HG03457 (cell line): ENCODE data around the gene AFF3.
"Not testable (repeated sequence)": the region's sequence is repeated elsewhere in the genome, so short reads cannot be mapped to it uniquely, and the experiment has no call there.

Experiments
- ATAC-seq: cut with Tn5 transposase; IDR thresholded peaks from one replicate; pipeline ENCODE4 v1.9.1; 2021; ENCODE audit warnings: moderate number of reproducible peaks; ENCODE audit not compliant: unreplicated experiment

AFF3 gene

DNA sequence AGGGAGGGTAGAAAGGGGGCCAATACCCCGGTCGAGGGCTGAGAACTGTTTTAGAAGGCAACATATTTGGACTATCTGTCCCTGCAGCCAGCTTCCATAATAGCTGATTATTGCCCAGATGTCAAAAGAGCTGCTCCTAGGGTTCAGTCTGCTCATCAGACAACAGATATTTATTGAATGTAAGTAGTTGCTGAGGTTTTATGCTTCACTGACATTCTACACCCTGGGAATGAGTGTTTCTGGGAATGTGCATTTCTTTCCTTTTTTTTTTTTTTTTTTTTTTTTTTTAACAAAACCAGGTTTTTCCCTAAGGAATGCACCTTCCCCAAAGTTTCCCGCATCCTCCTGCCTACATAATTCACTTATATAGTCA is 33.8 kb downstream of the AFF3 start:
- ATAC-seq: not testable (repeated sequence)

DNA sequence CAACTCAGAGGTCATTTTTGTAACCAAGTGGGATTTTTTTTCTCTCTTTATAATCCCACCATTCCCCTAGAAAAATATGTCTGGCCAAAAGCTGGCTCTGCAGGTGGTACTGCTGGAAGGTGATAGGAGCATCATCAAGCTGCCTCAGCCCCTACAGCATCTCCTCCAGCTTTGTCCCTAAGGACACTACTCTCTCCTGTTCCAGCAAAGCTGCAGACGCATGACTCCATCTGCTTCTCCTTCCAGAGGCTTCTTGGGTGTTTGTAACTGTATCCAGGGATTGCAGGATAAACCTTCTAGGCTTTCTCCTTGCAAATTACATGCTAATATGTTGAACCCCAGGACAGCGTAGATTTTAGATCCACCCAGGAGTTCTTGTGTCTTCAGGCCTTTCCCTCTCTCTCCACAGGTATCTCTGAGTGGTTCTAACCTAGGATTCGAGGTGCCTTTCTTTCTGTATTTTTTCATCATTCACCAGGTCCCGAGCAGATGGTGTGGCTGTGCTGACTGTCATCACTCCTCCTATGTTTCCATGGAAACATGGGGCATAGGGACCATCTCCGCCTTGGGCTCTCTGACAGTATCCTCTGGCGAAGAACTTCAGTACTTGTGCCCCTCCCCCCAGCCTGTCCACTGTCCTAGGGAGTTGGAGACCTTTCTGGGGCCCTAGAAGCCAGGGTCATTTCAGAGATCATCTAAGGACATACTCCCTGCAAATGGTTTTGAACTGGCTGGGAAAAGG is 34.3 kb downstream of the AFF3 start:
- ATAC-seq: no peak

DNA sequence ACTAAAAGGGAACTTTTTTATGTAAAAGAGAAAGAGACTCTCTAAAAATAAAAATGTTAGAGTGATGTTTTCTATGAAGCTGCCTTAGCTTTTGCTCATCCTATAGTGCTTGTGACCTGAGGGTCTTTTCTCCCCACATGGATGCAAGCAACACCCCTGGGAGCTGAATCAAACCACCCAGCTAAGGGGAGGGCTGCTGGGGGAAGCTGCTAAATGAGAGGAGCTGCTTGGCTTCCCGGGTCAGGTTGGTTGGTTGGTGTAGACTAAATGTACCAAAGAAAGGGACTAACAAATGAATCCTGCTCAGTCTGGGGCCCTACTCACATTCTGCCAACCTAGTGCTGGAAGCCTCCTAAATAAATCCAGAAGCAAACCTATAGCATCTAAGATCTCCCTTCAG is 35.0 kb downstream of the AFF3 start:
- ATAC-seq: no peak

DNA sequence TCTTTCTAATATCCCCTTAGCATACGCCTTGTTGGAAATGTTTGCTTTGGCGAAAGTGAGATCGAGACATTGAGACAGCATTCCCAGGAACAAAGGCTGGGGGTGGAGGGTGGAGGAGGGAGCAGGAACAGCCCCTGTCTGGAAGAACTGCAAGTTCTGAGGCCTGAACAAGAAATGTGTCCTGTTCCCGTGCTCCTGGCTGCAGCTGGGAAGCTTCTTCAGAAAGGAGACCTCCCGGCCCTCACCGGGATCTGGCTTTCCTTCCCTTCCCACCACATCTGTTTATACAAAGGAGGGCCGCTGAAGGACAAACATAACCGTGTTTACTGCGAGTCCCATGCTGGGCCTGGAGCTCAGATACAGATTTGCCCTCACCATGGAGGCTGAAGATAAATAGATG is 35.9 kb downstream of the AFF3 start:
- no peak for ATAC-seq

DNA sequence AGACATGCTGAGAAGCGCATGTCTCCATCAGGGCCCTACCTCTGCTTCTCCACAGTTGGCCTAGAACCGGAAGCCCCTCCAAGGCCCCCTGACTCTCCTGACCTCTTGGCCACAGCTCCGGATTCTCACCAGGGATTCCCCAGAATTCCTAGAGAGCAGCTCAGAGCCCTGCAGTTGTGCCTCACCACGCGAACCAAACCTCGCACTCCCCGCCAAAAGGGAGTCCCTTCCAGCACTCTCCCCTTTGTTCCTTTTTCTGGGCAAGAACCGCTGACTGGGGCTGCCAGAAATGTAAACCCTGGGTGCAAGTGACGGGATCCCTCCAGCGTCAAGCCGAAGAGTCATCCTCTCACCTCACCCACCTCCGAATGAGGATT is 36.7 kb downstream of the AFF3 start:
- no peak for ATAC-seq

DNA sequence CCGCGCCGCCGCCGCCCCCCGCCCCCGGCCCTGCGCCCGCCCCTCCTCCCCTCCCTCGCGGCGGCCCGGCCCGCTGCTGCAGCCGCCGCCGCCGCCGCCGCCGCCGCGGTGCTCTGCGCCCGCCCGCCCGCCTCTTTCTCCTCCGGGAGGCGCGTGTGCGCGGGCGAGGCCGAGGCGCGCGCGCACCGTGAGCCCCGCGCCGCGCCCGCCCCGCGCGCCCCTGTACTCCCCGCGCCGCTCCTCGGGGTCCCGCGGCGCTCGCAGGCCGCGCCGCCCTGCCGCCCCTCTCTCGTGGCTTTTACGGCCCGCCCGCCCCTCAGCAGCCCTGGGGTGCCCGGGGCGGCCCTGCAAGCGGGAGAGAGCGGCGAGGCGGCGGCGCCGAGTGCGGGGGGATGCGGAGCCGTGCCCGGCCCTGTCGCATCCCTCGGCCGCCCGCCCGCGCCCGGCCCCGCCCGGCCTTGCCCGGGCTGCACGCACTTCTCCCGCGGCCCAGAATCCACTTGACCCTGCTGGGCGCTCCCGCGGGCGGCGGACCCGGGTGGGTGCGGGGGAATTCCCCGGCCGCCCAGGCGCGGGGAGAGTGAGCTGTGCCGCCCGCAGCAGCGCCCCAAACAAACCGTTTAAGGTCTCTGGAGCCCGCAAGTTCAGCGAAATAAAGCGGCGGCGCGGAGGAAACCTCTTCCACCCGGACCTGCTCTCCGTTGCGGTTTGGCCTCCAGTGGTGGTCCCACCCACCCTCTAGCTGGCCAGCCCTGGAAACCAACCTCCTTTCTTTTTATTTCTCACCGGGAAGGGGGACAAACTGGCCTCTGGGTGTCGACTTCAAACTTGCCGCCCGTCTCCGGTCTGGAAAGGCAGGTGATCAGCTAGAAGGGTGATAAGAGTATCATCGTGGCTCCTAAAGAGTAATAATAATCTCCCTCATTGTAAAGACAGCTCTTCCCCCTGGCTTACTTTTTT is 37.4 kb downstream of the AFF3 start:
- no peak for ATAC-seq

DNA sequence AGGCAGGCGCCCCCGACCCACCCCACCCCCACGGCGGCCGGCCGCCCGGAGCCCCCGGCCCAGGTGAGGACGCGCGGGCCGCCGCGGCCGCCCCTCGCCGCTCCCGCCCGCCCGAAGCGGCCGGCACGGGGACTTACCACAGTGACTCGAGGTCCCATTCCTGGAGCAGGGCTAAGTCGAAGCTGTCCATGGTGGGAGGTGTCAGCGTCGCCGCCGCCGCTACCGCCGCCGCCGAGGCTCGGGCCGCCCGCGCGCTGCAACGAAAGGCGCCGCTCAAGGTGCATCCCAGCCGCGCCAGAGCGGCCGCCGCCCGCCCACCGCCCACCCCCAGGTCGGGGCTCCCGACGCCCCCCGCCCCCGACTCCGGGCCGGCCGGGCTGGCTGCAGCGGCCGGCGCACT is 38.1 kb downstream of the AFF3 start:
- not testable (repeated sequence) for ATAC-seq

DNA sequence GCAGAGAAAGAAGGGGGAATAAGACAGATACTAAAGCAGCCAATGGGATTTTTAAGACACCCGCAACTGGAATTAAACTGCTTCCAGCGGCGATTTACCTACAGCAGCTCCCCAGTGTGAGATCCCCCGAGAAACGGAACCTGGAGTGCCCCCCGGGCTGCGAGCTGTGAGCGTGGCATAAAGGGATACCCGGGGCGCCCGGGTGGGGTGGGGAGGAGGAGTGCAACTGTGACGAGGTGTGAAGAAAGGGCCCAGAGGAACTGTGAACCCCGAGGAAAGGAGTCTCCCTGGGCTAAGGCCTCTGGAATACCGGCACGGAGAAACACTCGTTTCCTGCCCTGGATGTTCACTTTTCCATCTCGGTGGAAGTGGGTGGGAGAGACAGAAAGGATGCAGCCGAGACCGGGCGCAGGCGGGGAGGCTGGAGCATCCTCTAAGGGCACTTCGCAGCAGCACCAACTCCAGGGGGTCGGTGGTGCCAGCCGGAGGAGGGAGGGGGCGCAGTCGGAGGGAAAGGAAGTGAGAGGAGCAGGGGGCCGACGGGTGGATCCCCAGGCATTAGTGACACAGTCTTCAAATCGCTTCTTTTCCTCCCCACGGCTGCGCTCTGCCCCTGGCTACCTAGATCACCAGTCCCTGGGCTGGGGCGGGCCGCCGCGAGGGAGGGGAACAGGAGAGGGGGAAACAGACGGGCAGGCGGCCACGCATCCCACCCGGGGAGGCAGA is 38.7 kb downstream of the AFF3 start:
- ATAC-seq: not testable (repeated sequence)

DNA sequence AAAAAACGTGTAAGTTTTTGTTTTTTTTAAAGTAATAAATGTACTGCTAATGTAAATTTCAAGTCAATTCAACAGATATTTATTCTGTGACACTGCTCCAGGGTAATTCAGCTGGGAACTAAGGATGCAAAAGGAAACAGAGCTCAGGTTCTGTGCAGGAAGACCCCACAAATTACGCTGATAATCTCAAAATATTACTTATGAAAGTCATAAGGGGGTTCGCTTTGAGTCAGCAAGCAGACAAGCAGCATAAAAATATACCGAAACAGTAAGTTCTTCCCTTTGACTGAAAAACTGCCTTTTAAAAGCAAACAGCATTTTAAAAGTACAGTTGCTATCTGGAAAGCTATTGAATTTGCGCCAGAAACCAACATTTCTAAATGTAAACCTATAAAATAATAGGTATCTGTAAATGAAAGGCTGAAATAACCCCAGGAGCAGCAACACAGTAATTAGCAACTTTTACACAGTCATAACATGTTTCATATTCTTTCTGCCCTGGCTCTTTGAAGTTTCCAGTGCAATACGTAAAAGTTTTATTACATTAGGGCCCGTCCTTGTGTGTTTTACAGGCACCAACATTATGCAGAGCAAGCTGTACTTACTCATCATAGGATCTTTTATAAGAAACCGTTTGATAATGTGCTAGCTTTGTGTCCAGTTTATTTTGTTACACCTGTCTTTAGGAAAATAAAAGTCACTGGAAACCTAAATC is 39.8 kb downstream of the AFF3 start:
- not testable (repeated sequence) for ATAC-seq

DNA sequence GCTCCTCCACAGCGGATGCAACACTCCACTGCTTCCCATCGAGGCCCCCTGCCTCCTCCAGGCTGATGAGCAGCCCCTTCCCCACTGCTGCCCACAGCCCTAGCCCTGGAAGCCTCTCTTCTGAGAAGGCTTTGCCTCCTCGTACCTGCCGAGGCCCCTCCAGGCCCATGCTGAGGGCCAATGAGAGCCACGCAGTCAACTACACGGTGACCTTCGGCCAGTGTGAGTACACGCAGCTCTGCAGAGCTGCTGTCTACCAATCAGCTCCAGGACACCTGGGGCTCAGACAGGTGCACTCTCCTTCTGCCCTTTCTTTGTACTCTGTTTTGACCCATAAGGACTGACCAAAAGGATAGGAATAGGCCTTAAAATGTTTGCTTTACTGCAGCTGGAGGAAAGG is 43.5 kb downstream of the AFF3 start:
- ATAC-seq: not testable (repeated sequence)

DNA sequence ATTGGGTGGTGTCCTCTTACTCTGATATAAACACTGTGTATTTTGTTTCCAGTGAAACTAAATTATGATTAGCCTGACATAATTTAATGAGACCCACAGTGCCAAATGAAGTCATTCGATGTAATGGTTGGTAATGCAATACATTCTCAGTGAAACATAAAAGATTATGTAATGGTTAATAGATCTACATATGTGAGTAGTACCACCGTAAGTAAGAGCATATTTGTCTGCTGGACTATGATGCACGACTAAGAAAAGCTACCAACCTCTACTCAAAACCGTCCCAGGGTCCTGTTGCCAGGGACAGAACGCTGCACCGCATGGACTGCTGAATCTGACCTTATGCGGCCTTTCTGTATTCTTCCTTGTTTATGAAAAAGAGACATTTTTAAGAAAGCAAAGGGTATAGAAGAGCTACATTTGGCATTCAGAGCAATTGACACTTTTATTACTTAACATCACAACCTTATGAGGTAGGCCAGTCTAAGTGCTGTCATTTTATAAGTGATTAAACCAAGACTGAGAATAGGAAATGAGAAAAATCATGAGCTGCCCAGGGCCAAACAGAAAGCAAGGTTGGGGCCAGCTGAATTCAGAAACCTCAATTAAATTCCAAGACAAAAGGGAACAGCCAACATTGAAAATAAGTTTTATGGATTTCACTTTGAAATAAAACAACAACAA is 44.6 kb downstream of the AFF3 start:
- ATAC-seq: not testable (repeated sequence)

DNA sequence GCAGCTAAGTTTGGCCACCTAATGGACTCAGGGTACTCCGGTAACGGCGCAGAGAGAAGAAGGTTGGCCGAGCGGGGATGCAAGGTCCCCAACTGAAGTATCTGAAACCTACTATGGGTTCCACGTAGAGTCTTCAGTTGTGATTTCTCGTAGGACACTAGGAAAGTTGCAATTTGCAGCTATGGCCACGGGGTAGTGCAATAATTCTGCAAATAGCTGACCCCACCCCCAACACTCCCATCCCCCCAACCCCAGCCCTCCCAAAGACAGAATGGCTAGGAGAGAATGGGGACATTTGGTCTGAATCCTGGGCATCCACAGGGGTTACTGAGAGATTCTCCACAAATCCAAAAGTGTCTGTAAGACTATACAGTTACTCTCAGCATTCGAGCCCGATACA is 46.5 kb downstream of the AFF3 start:
- ATAC-seq: not testable (repeated sequence)

DNA sequence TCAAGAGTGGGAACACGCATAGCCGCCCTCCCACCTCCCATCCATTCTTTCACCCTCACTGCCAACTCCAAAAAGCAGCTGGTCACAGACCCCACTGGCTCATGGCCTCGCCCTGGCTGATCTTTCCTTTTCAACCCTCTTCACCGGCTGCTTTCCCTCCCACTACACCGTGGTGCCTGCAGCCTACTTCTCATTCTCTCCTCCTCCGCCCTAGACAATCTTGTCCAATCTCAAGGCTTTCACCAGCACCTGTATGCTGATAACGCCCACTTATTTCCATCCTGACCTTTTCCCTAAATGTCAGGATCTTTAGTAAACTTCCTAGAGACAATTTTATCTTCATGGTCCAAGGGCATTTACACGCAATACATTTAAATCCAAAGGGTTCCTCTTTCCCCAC is 50.6 kb downstream of the AFF3 start:
- ATAC-seq: not testable (repeated sequence)

DNA sequence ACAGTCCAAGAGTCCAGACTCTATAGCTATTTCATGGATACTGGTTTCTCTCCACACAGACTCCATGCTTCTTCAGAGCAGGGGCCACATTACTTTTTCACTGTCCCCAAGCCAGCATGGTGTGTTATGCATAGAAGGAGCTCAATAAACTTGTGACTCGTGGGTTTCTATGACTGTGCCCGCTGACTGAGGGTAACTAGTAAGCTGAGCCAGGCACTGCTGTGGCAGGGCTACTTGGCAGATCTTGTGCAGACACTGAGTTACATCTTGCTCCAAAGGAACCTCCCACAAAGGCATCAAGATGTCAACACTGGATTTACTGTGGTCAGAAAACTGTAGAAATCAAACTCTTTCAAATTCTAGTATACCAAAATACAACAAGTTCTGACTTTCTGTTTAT is 56.6 kb downstream of the AFF3 start:
- ATAC-seq: not testable (repeated sequence)

DNA sequence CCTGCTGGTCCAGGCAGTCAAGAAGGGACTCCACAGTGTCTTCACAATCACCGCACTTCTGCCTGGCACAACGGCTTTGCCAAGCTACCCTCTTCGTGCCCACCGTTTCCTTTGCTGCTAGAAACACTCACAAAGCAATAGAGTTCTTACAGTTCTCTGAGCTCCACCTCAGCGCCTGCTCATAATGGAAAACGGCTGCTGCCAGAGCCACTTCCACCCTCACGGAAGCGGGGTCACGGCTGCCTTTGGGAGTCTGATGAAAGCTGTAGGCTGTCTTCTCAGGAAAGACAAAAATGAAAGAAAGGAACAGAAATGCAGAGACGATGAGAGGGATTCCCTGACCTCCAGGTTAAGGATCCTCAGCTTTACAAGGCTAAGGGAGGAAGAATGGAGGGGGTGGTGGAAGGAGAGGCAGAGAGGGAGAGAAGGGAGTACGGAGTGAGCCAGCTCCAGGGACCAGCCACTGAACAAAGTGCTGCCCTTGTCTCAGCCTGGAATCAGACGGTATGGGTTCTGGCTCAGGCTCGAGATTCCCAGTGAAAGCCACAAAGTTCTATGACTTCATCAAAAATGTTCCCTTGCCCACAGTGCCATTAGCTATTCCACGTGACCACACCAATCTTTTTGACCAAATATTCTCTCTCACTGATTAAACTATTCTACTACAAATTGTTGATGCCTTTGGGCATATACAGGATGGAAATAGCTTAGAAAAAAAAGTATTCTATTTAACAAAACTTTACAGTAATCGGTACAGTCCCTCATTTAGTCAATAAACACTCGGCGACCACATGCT is 58.8 kb downstream of the AFF3 start:
- ATAC-seq: not testable (repeated sequence)

DNA sequence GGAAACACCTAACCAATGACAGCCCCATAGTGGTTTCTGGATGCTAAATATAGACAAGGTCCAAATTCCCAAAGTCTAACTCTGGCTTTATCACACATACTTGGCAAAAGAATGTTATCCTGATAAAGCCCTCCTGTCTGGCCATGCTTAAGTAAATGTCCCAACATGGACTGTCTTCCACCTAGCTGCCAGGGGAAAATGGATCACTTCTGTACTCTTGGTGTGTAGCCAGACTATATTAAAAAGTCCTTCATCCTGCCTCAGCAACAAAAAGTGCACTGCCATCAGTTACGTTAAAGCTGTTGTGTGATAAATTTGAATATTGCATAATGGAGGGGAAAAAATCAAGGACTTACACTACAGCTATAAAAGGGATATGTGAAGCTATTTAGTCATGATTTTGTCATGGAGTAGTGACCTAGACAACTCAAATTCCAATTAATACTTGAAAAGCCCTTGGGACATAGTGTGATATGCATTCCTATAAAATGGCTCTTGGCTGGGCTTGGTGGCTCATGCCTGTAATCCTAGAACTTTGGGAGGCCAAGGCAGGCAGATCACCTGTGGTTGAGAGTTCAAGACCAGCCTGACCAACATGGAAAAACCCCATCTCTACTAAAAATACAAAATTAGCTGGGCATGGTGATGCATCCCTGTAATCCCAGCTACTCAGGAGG is 60.0 kb downstream of the AFF3 start:
- ATAC-seq: not testable (repeated sequence)

DNA sequence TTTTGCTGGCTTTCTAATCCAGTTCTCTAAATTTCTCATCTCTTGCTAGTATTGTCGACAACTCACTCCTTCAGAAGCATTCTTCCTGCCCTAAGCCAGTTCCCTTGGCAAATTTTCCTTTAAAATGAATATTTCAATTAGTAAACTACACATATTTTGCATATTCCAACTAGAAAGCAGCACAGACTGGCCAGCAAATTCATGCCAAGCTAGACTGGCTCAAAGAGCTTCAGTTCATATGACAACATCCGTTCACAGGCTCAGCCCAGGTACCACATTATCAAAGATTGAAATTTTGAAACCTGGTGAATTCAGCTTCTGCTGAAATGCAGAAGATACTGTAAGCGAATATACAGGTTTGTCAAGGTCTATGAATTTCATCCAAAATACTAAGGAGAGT is 64.5 kb downstream of the AFF3 start:
- no peak for ATAC-seq

DNA sequence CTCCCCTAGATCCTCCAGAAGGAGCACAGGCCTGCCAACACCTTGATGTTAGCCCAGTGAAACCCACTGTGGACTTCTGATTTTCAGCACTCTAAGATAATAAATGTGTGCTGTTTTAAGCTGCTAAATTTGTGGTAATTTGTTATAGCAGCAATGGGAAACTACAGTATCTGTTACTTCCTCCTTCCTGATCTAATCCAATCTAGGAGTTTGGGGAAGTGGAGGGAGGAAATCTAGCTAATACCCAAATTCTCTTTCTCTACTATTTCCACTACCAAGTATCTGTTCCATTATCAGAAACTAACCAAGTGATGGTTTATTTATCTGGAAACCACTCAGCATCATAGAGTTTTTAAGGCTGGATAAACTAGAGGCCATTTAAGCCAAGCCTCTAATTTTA is 64.9 kb downstream of the AFF3 start:
- no peak for ATAC-seq

DNA sequence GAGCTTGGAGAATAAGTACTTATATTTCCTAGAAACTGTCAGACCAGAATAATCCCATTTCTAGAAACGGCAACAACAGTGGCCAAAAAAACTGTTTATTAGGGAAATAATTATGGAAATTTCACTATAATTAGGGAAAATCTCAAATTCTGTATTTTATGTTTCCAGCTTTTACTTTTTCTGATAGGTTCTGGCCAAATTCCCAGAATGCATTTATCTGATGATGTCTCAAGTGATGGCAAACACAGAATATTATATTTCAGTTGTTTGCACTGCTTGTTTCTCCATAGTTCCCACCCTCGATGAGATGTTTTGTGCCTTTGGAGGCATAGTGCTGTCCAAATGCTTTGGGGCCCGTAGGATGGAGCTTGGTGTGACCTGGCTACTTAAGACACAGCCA is 66.9 kb downstream of the AFF3 start:
- no peak for ATAC-seq
